ENCODE data around the gene LYSMD2.
A peak's percentile ranks its signal among the peaks of the same experiment; 100 is the strongest.
"Not testable (repeated sequence)": the region's sequence is repeated elsewhere in the genome, so short reads cannot be mapped to it uniquely, and the experiment has no call there.

LYSMD2 gene, protein sequence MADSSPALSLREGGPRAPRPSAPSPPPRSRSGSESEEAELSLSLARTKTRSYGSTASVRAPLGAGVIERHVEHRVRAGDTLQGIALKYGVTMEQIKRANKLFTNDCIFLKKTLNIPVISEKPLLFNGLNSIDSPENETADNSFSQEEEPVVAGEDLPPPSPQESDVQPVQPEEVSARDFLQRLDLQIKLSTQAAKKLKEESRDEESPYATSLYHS

DNA sequence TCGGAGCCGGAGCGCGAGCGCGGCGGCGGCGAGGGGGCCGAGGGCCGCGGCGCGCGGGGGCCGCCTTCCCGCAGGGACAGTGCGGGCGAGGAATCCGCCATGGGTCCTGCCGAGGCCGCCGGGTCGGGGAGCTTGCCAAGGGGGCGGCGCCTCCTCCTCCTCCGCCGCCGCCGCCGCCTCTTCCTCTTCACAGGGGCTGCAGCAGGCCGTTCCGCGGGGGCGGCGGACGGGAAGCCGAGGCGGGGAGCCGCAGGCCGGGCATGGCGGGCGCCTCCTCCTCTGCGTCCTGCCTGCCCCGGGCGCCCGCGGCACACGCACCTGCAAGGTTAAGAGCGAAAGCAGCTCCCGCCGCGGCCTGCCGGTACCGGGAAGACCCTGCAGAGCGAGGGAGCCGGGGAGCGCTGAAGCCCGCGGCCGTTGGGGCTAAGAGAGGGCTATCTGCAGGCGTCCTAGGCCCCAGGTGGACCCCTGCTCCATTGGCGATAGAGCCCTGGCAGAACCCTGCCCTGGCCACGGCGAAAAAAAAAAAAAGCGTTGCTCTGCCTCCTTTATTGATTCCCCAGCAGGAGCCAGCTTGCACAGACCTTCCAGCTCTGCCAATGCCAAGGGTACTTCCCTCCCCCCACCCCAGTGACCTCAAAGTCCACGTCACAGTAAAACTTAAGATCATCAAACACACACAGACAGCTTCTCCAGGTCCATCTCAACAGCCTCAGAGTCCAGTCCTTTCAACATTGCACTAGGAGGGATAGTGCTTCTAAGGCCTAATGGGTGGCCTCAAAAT is at the start of gene LYSMD2:
Gene LYSMD2, minus strand, starts transcription at position 134 of the 784 bp plus-strand sequence. Its CDS starts 33 bp downstream, at position 101.
- peak; percentile 53 to 64 for DNase-seq (ENCODE audit: low read depth in 2 of 2)

DNA sequence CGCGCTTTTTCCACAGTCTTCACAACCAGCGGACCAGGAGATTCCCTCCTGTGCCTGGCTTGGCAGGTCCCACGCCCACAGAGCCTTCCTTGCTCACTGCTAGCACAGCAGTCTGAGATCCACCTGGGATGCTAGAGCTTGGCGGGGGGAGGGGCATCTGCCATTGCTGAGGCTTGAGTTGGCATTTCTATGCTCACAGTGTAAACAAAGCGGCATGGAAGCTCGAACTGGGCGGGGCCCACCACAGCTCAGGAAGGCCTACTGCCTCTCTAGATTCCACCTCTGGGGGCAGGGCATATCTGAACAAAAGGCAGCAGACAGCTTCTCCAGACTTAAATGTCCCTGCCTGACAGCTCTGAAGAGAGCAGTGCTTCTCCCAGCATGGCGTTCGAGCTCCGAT is 49.7 kb upstream of the LYSMD2 start:
- not testable (repeated sequence) for DNase-seq (ENCODE audit: low read depth in 2 of 2)

DNA sequence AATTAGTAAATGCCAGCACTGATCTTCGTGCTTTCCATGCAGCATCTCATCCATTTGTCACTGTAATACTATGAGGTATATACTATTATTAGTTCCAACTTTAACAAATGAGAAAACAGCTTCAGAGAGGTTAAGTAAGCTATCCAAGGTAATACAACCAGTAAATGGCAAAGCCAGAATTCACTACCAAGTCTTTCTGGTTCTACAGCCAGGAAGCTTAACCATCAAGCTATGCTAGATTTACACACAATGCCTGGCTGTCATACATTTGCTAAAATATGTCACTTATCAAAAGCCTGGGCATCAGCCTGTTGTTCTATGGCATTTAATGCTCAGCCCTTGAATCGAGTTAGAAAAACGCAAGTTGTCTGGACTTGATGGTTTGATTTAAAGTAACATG is 46.5 kb upstream of the LYSMD2 start:
- DNase-seq (ENCODE audit: low read depth in 2 of 2) = no peak

DNA sequence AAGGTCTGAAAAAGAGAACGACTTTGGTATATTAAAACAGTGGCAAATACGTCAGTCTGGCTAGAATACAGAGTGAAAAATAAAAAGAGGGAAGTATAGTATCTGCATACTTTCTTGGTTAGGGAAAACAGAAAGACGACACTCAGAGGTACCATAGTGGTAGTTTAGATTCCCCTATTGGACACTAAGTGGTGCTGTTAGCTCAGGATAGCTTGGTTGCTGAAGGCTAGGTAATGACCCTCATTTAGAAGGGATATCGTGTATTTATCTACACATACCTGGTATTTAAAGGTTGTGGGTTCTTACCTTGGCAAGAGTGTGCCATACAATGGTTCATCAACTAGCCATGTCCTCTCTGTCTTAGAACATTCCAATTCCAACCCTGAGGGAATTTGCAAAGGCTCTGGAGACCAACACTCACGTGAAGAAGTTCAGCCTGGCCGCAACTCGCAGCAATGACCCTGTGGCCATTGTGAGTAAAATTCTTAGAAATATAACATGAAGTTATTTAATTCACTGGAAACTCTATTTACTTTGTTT is 45.0 kb upstream of the LYSMD2 start:
- no peak for DNase-seq (ENCODE audit: low read depth in 2 of 2)

DNA sequence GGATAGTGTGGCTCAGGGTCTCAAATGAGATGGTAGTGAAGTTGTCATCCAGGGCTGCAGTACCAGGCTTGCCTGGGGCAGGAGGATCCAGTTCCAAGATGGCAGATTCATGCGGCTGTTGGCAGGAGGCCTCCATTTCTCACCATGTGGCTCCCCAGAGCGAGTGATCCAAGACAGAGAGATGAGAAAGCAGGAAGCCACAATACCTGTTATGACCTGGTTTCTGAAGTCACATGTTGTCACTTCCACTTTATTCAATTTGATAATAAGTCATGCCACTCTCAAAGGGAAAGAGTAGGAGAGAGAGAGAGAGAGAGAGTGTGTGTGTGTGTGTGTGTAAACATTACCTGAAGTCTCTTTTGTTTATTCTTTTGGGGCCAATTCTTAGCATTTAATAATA is 44.1 kb upstream of the LYSMD2 start:
- no peak for DNase-seq (ENCODE audit: low read depth in 2 of 2)

DNA sequence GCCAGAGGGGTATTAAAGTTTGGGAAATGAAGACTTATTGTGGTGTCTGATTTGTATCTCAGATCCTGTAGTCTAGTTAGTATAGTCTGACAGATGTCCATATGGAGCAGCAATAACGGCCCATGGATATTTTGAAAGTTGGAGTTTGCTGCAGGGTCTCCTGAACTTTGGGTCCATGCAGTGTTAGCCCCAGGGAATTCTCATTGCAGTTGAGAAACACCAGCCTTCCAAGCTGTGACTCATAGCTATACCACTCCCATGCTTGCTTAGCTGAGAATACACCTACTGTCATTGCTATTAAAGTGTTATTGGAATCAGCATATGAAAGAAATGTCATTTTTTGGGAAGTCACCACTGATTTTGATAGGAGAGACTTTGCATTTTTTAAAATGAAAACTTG is 43.2 kb upstream of the LYSMD2 start:
- no peak for DNase-seq (ENCODE audit: low read depth in 2 of 2)

DNA sequence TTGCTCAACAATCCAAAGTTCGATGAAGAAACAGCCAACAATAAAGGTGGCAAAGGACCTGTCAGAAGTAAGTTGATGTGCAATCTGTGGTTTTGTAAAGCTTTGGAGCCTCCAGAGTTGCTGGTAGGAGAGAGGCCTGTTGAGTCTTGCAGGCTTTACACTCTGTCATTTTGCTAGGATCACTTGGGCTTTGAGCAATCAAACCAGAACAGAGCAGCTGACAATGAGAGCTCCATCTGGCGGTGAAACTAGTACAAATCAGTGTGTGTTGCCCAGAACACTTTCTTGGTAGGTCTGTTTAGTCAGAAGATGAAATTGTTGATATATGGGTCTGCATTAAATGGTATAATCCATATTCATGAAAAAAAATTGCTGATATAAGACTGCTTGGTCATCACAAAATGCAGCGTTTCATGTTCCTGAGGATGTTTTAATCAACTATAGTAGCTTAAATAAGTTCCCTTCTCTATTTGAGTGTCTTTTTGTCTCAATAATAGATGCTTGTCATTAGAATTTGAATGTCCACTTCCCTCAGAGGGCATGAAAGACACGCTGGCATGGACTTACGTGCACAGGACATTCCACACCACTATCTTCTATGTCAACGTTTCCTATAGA is 39.6 kb upstream of the LYSMD2 start:
- DNase-seq (ENCODE audit: low read depth in 2 of 2) = peak; percentile 17 to 39

DNA sequence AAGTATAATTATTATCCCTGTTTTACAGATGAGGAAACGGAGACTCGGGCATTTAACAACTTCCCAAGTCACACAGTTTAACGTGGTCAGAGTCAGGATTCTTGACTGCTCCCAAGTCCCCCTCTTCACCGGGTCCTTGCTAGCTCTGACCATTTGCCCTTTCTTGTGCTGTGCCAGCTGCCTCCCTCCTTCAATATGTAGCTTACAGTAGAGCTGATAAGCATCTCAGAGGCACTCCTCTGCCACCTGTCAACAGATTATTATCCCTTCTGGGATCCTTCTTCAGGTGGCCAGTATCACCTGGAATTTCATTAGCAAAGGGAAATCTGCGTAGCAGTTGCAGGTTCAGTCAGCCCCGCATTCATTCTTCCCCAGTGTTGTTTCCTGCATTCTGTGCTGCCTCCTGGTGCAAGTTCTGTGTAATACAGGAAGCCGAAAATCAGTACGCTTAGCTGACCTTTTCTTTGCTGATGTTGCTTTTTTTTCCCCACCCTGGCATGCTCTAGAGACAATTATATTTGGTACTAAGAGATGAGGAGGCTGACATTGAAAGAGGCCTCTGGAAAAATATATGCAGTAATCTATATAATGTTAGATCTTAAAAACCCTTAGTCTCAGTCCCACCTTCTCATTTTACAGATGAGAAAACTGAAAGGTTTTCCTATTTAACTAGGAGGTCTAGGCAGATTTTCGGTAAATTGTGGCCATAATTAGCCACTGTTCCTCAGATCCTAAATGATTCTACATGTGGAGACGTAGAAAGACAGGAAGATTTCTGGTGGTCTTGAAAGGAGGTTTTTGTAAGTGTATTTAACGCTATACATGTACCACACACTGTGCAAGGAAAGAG is 38.7 kb upstream of the LYSMD2 start:
- DNase-seq (ENCODE audit: low read depth in 2 of 2) = no peak

DNA sequence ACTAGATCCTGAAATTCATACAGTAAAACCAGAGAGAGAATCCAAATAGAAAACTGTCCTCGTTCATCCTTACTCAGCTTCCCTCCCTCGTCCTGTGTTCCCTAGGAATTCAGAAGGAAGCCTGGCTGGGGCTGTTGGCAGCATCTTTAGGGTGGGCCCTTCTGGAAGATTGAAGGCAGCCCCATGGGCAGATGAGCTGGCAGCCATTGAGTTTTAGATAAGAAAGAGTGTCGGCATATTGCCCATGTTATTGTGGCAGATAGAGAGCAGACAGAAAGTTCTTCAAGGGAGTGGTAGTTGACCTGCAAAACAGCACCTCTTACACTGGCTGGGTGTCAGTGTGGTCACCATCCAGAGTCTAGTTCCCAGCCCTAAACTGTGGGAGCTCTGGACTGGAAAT is 37.5 kb upstream of the LYSMD2 start:
- DNase-seq (ENCODE audit: low read depth in 2 of 2) = no peak

DNA sequence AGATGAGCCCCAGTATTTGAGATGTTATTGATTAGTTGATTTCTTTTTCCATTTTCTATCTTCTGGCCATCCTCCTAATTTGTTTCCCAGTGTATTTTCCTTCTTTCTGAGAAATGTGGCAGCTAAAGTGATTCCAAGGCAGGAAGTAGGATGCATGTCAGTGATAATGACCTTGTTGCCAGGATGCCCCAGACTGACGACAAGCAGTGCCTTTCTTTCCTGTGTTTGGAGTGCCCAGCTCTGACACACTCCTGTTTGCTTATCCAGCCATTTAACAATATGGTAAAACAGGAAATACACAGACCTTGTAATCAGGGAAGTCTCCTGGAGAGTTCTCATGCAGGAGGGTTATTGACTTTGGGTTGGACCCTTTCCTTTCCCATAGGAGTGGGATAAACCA is 34.3 kb upstream of the LYSMD2 start:
- no peak for DNase-seq (ENCODE audit: low read depth in 2 of 2)

DNA sequence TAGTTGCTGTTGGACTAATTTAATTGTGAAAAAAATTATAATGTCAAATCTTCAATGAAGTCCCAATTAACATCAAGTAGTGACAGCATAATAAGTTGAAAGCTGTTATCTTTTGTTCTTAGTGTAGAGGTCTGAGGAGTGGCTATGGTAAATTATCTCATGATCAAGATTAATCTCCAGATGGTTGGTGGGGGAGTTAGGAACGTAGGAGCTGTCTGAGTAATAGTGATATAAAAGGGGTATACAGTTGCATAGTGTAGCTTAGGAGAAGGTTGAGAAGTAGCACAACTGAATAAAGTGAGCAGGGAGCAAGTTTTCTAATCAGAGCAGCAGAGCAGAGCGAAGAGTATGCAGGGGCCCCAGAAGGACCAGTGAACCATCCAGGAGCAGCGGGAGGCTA is 33.4 kb upstream of the LYSMD2 start:
- DNase-seq (ENCODE audit: low read depth in 2 of 2) = no peak

DNA sequence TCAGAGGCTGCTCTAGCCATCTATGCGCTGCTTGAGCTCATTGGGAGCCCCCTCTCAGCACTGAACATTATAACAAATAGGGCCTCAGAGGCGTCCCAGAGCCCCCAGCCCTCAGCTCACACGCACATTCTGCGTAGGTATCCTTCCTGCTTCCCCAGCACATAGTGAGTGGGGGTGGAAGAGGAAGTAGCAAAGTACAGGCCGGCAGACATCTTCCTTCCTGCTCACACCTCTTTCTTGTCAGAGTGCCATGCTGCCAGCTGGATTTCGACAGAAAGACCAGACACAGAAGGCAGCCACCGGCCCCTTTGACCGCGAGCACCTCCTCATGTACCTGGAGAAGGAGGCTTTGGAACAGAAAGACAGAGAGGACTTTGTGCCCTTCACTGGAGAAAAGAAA is 30.6 kb upstream of the LYSMD2 start:
- DNase-seq (ENCODE audit: low read depth in 2 of 2) = no peak

DNA sequence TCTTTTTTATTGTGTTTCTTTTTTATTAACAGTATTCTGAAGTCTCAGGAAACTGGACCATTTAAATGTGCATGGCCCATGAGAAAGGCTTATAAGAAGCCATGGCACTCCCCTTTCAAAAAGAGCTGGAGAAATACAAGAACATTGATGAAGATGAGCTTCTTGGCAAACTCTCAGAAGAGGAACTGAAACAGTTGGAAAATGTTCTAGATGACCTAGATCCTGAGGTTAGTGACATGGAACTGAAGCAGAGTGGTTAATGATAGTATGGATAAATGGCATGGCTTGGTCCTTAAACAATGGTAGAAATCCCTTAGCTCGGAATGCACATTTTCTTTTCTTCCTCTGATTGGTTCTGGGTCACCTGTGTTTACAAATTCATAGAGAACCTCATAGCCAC is 28.9 kb upstream of the LYSMD2 start:
- DNase-seq (ENCODE audit: low read depth in 2 of 2) = no peak

DNA sequence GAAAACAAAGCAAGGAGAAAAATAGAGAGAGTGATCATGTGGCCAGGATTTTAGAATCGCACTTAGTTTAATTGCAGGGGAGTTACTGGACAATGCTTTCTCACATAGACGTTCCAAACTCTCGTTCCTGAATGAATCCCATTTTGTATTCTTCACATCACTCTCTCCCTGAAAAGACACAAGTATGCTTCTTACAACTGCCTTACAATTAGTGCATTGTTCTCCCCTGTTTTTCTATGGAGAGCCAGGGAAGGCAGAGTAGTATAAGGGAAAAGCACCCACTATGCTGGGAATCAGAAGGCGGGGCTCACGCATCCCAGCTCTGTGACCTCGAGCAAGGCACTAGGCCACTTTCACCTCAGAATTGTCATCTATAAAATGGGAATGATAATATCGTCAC is 28.3 kb upstream of the LYSMD2 start:
- DNase-seq (ENCODE audit: low read depth in 2 of 2) = no peak

DNA sequence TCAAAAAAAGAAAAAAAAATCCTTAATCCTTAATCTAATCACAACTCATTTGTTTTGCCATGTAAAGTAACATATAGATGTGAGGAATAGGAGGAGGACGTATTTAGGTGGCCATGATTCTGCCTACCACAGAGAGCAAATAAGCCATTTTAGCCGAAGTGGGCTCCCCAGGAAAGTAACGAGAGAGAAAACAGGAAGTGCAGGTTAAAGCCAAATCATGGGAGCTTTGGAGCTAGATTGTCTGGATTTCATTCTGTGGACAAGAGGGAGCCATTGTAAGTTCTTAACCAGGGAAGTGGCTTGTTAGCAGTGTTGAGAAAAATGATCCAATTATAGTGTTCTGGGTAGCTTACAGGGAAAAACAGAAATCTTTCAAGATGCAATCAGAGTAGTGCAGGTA is 23.4 kb upstream of the LYSMD2 start:
- no peak for DNase-seq (ENCODE audit: low read depth in 2 of 2)

DNA sequence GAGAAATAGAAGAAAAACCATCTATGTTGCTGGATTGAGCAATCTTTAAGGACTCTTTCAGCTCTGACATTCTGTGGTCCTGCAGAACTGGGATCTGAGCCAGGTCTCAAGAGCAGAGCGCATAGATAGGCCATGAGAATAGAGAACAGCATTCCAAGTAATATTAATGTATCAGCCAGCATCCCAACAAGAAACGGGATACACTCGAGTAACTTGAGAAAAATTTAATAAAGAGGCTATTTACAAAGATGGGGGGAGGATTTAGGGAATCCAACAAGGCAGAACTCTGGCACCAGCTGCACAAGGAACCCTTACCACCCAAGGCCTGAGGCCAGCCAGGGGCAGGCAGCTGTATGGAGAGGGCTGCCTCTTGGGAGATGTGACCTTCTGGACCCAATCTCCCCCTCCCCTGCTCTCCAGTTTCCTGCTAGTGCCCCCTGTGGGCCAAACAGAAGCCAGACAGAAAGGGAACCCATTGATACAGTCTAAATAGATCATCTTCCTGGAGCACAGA is 22.2 kb upstream of the LYSMD2 start:
- DNase-seq (ENCODE audit: low read depth in 2 of 2) = no peak

DNA sequence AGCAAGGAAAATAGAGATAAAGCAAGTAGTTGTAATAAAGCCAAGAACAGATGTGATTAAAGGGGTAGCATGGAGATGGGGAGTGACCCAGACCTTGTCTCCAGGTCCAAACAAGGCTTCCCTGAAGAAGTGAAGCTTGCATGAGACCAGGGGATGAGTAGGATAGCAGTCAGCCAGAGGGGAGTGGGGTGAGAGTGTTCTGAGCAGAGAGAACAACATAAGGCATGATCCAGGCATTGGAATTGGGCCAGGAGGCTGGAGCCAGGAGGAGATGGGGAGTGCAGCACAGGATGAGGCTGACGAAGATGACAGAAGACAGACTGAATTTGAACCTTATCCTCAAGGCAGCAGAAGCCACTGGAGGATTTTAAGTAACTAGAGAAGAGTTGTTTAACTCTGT is 21.2 kb upstream of the LYSMD2 start:
- DNase-seq (ENCODE audit: low read depth in 2 of 2) = no peak

DNA sequence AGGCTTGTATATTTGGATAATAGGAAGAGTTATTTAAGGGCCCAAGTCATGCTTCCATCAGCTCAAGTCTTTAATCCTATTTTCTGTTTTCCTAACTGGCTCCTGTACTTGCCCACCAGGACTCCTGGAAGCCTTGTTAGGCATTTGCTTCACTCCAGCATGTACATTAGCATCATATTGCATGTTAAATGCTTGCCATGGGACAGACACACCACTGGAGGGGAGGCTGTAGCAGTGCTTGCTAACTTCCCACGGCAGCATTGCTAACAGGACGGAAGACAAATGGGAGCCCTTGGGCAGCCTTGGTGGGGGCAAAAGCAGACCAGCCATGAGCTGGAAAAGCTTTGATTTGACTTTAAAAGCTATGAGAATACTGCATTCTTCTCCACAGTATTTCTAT is 20.0 kb upstream of the LYSMD2 start:
- no peak for DNase-seq (ENCODE audit: low read depth in 2 of 2)

DNA sequence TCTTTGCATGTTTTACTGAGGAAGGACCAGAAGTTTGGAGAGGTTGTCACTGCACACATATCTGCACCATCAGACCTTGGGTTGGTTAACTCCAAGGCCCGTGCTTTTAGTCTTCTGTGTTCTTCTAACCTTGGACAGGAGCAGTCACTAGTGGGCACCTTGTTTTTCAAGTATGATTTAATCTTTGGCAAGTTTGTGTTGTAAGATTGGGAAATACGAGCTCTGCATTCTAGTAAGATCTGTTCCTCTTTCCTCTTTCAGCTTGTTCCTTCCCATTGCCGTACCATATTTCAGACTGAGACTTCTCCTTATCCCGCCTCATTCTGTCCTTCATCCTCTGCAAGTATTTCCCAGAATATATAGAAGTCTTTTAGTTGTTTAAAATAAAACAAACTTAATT is 19.0 kb upstream of the LYSMD2 start:
- DNase-seq (ENCODE audit: low read depth in 2 of 2) = no peak

DNA sequence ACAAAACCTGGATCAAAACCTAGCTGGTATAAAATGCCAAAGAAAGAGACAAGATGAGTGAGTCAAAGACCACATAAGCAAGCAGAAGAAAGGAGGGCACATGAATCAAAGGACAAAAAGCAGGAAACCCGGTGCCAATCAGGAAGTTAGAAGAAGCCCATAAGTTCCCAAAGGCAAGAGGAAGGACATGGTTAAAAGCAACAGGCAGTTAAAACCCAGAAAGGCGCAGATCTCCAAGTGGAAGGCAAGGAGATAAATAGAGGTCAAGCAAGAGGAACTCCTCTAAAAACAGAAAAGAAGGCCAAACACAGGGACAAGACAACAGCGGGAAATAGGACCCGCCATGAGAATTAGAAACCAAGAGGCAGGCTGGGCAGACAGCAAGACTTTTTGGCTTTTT is 18.3 kb upstream of the LYSMD2 start:
- no peak for DNase-seq (ENCODE audit: low read depth in 2 of 2)

DNA sequence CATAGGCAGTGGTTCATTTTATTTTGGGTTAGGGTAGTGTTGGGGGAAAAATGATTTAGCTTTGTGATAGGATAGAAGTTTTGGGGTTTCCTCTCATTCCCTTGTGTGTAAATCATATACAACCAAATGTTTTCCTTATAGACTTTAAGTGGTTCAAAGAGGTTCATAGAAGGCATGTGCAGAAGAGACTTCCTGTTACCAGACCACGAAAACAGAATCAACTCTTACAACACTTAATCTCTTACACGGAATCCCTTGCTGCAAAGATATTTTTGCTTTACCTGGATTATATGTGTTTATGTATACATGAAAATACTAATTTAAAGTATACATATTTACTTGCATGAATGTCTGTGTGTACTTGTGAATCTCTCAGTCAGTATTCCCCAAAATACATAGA is 16.8 kb upstream of the LYSMD2 start:
- no peak for DNase-seq (ENCODE audit: low read depth in 2 of 2)

DNA sequence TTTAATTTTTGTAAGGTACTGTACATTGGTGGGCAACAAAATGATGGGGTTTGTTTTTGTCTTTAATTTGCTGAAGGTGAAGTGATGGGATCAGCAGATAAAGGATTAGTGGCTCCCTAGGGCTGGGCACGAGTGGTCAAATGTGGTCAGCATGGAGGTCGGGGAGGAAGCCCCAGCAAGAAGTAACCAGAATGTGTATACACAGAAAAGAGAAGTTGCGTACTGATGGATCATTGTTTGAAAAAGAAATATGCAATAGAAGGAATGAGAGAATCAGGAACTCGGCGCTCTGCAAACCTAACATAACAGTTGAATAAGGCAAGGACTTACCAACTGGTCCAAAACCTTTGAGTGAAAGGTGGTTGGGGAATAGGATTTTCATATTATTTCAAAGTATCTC is 15.4 kb upstream of the LYSMD2 start:
- no peak for DNase-seq (ENCODE audit: low read depth in 2 of 2)
